Astrocyte (in vitro differentiated cells and primary cell): Measurements from ENCODE around the gene CFI.

Experiments used
- CTCF ChIP-seq: IDR thresholded peaks from 2 replicates; pipeline ENCODE4 v1.5.1; 2011; ENCODE audit warnings: low read depth, mild to moderate bottlenecking, inconsistent platforms, low read length, moderate library complexity; ENCODE audit not compliant: insufficient read depth
- EZH2 ChIP-seq: IDR thresholded peaks from 2 replicates; pipeline ENCODE4 v1.6.1; 2012; ENCODE audit warnings: mild to moderate bottlenecking, low read length, inconsistent platforms; ENCODE audit not compliant: insufficient read depth

- TF ChIP-seq CTCF (no peak), EZH2 (no peak)
Measured at GRCh38 chr4:109728385-109728784, 73.4 kb downstream of the CFI start.
